ENCODE results near the gene DCN. TPM values are rescaled to one million over a fixed set of nuclear protein-coding genes. Genes with fewer than 3 reads are reported as not detected.

DCN gene
- total RNA-seq, 1 experiment from 2014 or later, result not detected

DNA sequence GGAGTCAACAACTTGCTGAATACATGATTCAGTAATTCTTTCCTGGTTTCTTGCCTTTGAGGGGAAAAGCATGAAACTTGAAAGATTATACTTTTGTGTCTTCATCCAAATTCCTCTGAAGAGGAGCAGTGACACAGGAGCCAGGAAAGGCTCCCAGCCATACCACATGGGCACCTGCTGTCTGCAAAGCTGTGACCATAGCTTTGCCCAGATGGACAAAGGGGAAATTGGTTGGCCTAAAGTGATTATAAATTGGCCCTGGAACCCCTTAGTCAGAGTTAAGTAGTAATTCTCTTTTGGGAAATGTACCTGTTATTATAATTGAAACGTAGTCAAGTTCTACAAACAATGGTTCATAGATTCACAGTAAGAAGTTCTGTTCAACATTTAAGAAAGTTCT, 44.3 kb upstream of the DCN start:
- TF ChIP-seq EZH2phosphoT487 (IDR thresholded peaks at IDR 0.05; ENCODE audit: borderline replicate concordance, low read length), result no peak
- TF ChIP-seq, protein P1, sequence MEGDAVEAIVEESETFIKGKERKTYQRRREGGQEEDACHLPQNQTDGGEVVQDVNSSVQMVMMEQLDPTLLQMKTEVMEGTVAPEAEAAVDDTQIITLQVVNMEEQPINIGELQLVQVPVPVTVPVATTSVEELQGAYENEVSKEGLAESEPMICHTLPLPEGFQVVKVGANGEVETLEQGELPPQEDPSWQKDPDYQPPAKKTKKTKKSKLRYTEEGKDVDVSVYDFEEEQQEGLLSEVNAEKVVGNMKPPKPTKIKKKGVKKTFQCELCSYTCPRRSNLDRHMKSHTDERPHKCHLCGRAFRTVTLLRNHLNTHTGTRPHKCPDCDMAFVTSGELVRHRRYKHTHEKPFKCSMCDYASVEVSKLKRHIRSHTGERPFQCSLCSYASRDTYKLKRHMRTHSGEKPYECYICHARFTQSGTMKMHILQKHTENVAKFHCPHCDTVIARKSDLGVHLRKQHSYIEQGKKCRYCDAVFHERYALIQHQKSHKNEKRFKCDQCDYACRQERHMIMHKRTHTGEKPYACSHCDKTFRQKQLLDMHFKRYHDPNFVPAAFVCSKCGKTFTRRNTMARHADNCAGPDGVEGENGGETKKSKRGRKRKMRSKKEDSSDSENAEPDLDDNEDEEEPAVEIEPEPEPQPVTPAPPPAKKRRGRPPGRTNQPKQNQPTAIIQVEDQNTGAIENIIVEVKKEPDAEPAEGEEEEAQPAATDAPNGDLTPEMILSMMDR (conservative IDR thresholded peaks at IDR 0.05; ENCODE audit: low read depth, low read length), result no peak
- no peak for TF ChIP-seq EZH2 (IDR thresholded peaks at IDR 0.05; ENCODE audit: low read length, unreplicated experiment)
- no peaks in the 10 kb centered on the region for H4K20me1 ChIP-seq (ENCODE audit: low read length)
- H3K9me2 ChIP-seq (replicated peaks; ENCODE audit: low read length), result no peaks in the 10 kb centered on the region
- no peak overlapping the region for H3K9ac ChIP-seq (ENCODE audit: low read length)
- CTCF ChIA-PET, result interaction anchor here (0.7 kb wide), 1 partner anchor 349 kb away, joined by 3 read pairs; no protein-coding TSS in a partner anchor
- H3K27ac ChIP-seq (ENCODE audit: low read length), result no peak overlapping the region
- no peak overlapping the region for H2AFZ ChIP-seq (ENCODE audit: low read length)
- POLR2A ChIA-PET (ENCODE audit: unreplicated experiment), result no interaction called here
- no TSS peak for BruUV-seq (replicated peaks)
- H3K36me3 ChIP-seq (ENCODE audit: low read depth, low read length), result no peaks in the 10 kb centered on the region
- intact Hi-C loops (cut with micrococcal nuclease), result no loop called here
- no peak overlapping the region for H3K4me2 ChIP-seq (ENCODE audit: low read length)
- no peaks in the 10 kb centered on the region for H3K9me3 ChIP-seq (ENCODE audit: low read length)
- peaks cover 3% of the 10 kb centered on the region; the same call in 1 of the 2 replicates for H3K27me3 ChIP-seq (ENCODE audit: low read length)
- no peak overlapping the region for H3K4me3 ChIP-seq (ENCODE audit: low read length)
- ATAC-seq (no peak), DNase-seq (no peak)
- H3K79me2 ChIP-seq (ENCODE audit: low read length), result no peaks in the 10 kb centered on the region
- no peaks in the 10 kb centered on the region for H3F3A ChIP-seq (ENCODE audit: low read length, unreplicated experiment)
- peaks cover 10% of the 10 kb centered on the region; the same call in 1 of the 2 replicates for H3K4me1 ChIP-seq (ENCODE audit: insufficient read depth, low read length)

DNA sequence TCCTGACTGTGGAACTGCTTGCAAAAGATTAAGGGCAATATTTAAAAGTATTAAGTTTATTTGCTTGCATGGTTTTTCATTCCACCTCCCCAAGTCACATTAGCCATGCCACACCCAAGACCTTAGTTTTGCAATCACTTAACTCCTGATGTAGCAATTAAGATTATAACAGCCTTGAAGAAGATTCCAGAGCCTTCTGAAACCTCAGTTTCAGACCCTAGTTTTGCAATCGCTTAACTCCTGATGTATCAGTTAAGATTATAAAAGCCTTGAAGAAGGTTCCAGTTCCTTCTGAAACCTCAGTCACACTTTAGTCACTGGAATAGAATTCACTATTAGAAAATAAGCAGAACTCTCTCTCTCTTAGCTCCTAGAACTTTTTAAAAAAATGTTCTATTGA, 42.7 kb upstream of the DCN start:
- Histone ChIP-seq H3K9me3 (ENCODE audit: low read length) (no peaks in the 10 kb centered on the region), H2AFZ (ENCODE audit: low read length) (no peak overlapping the region), H3K4me3 (ENCODE audit: low read length) (no peak overlapping the region), H3K9me2 (replicated peaks; ENCODE audit: low read length) (no peaks in the 10 kb centered on the region), H3K27ac (ENCODE audit: low read length) (no peak overlapping the region), H3K4me2 (ENCODE audit: low read length) (no peak overlapping the region), H3K9ac (ENCODE audit: low read length) (no peak overlapping the region), H3K27me3 (ENCODE audit: low read length) (peaks cover 3% of the 10 kb centered on the region; the same call in 1 of the 2 replicates), H3K79me2 (ENCODE audit: low read length) (no peaks in the 10 kb centered on the region), H3K36me3 (ENCODE audit: low read depth, low read length) (no peaks in the 10 kb centered on the region), H3F3A (ENCODE audit: low read length, unreplicated experiment) (no peaks in the 10 kb centered on the region), H3K4me1 (ENCODE audit: insufficient read depth, low read length) (peaks cover 10% of the 10 kb centered on the region; the same call in 1 of the 2 replicates), H4K20me1 (ENCODE audit: low read length) (no peaks in the 10 kb centered on the region)
- intact Hi-C loops (cut with micrococcal nuclease), result no loop called here
- ATAC-seq (no peak), DNase-seq (no peak)
- ChIA-PET POLR2A (ENCODE audit: unreplicated experiment) (interaction anchor here (0.6 kb wide), 1 partner anchor 627 kb away, joined by 12 read pairs; no protein-coding TSS in a partner anchor), CTCF (no interaction called here)
- no peak for TF ChIP-seq EZH2phosphoT487 (IDR thresholded peaks at IDR 0.05; ENCODE audit: borderline replicate concordance, low read length)
- TF ChIP-seq, protein P1 (conservative IDR thresholded peaks at IDR 0.05; ENCODE audit: low read depth, low read length), result no peak
- no peak for TF ChIP-seq EZH2 (IDR thresholded peaks at IDR 0.05; ENCODE audit: low read length, unreplicated experiment)
- no TSS peak for BruUV-seq (replicated peaks)

- Histone ChIP-seq H3K4me3 (ENCODE audit: low read length) (no peak overlapping the region), H3K9me3 (ENCODE audit: low read length) (no peaks in the 10 kb centered on the region), H3K4me2 (ENCODE audit: low read length) (no peak overlapping the region), H4K20me1 (ENCODE audit: low read length) (no peaks in the 10 kb centered on the region), H3K36me3 (ENCODE audit: low read depth, low read length) (no peaks in the 10 kb centered on the region), H2AFZ (ENCODE audit: low read length) (no peak overlapping the region), H3F3A (ENCODE audit: low read length, unreplicated experiment) (no peaks in the 10 kb centered on the region), H3K27me3 (ENCODE audit: low read length) (peaks cover 3% of the 10 kb centered on the region; the same call in 1 of the 2 replicates), H3K9me2 (replicated peaks; ENCODE audit: low read length) (no peaks in the 10 kb centered on the region), H3K79me2 (ENCODE audit: low read length) (no peaks in the 10 kb centered on the region), H3K9ac (ENCODE audit: low read length) (no peak overlapping the region), H3K27ac (ENCODE audit: low read length) (no peak overlapping the region), H3K4me1 (ENCODE audit: insufficient read depth, low read length) (peaks cover 10% of the 10 kb centered on the region; the same call in 1 of the 2 replicates)
- ChIA-PET CTCF (no interaction called here), POLR2A (ENCODE audit: unreplicated experiment) (no interaction called here)
- TF ChIP-seq, protein P1 (conservative IDR thresholded peaks at IDR 0.05; ENCODE audit: low read depth, low read length), result no peak
- no peak for TF ChIP-seq EZH2phosphoT487 (IDR thresholded peaks at IDR 0.05; ENCODE audit: borderline replicate concordance, low read length)
- TF ChIP-seq EZH2 (IDR thresholded peaks at IDR 0.05; ENCODE audit: low read length, unreplicated experiment), result no peak
- ATAC-seq (no peak), DNase-seq (no peak)
- intact Hi-C loops (cut with micrococcal nuclease), result no loop called here
- BruUV-seq (replicated peaks), result no TSS peak
These were observed 41.8 kb upstream of the DCN start for GRCh38 chr12:91224401-91224800.

Measured in PC-3 (cell line).